Lung (tissue), 12 donors: Measurements from ENCODE around the gene ATRNL1. TPM values are rescaled to one million over a fixed set of nuclear protein-coding genes. Genes with fewer than 3 reads are reported as not detected.

Experiments used
- ATAC-seq: fragments of 200-7000 bp; cut with Tn5 transposase; one replicate; pipeline ENCODE4 v1.9.1; 2020; ENCODE audit warnings: moderate number of reproducible peaks; ENCODE audit not compliant: insufficient read depth, low FRiP score
- DNase-seq, 3 donors: peaks; one replicate each; pipeline ENCODE4 v3.0.0-alpha.2; 2013 to 2017
- H3K27ac ChIP-seq, 2 donors: one replicate each; pipeline ENCODE4 v1.5.1; 2013; ENCODE audit warnings: mild to moderate bottlenecking in 2 of 2, moderate library complexity in 2 of 2, control low read depth in 1 of 2, inconsistent platforms in 1 of 2, low read depth in 1 of 2, low read length in 1 of 2
- H3K27me3 ChIP-seq, 3 donors: one replicate each; pipeline ENCODE4 v1.5.1; 2013; ENCODE audit warnings: low read length in 2 of 3; ENCODE audit not compliant: control insufficient read depth in 3 of 3, insufficient read depth in 3 of 3
- H3K36me3 ChIP-seq, 4 donors: one replicate each; pipeline ENCODE4 v1.5.1; 2013; ENCODE audit warnings: low read length in 4 of 4, mild to moderate bottlenecking in 1 of 4, moderate library complexity in 1 of 4; ENCODE audit not compliant: control insufficient read depth in 4 of 4, insufficient read depth in 4 of 4
- H3K4me1 ChIP-seq, 5 donors: one replicate each; pipeline ENCODE4 v1.5.1; 2013; ENCODE audit warnings: low read length in 5 of 5, mild to moderate bottlenecking in 2 of 5, moderate library complexity in 1 of 5; ENCODE audit not compliant: control insufficient read depth in 5 of 5, insufficient read depth in 5 of 5
- H3K4me3 ChIP-seq: one replicate; pipeline ENCODE4 v1.5.1; 2013; ENCODE audit warnings: mild to moderate bottlenecking, control low read depth, moderate library complexity
- H3K9ac ChIP-seq, 2 donors: one replicate each; pipeline ENCODE4 v1.5.1; 2013; ENCODE audit warnings: low read length in 2 of 2, control low read depth in 1 of 2; ENCODE audit not compliant: insufficient read depth in 1 of 2
- H3K9me3 ChIP-seq, 4 donors: one replicate each; pipeline ENCODE4 v1.5.1; 2013; ENCODE audit warnings: low read length in 3 of 4, mild to moderate bottlenecking in 1 of 4, moderate library complexity in 1 of 4; ENCODE audit not compliant: control insufficient read depth in 4 of 4, insufficient read depth in 3 of 4
- WGBS, 2 donors: extraction: QIAGEN DNeasy Blood & Tissue Kit; methylation state at CpG; one replicate each; pipeline ENCODE4 v1.1.7; 2013; 5-methylcytosine and 5-hydroxymethylcytosine counted together
- polyA plus RNA-seq, 2 donors: library from polyadenylated mRNA; stranded (reverse); fragments of 200-250 nt; gene quantifications; one replicate each; pipeline ENCODE4 v1.2.1, GENCODE V29; 2013
- total RNA-seq, 2 donors: library from RNA; depleted of rRNA in 1 of 2; stranded (reverse); fragments of >200 nt in 1 of 2; gene quantifications; one replicate each; pipeline ENCODE4 v1.2.1, GENCODE V29; 2014 to 2021
- TF ChIP-seq, protein P1 (sequence below): IDR thresholded peaks from 2 replicates; pipeline ENCODE4 v1.5.1; 2012; ENCODE audit warnings: mild to moderate bottlenecking; ENCODE audit errors: control extremely low read depth, extremely low read depth
- donor health status: control.
- donor health status: control.
- donor health status: Bipolar disorder and iron deficiency.
- donor health status: healthy.
- donor health status: DM: yes; HTN: yes; CAD: no.

ATRNL1 gene
- total and polyA plus RNA-seq, 4 donors: 0.05 to 11.1 (median 0.24) TPM

DNA sequence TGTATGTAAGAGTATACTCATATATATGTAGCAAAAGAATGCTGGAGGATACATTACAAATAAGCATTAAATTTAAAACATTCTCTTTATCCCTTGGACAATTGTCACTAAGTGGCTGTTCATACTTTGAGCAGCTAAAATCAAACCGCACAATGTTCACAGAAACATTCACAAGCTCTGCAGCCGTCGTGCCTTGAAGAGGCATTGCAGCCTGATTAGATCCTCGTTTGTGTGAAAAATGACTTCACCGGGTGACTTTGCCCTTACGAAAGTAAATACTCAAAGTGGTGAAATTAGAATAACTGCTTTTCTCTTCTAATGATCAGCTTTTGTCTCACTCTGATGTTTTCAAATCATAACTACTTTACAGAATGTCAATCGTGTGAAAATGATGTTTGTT is 860.8 kb downstream of the ATRNL1 start:
- H3K4me1 ChIP-seq: no peaks in the 10 kb centered on the region
- no peaks in the 10 kb centered on the region for H3K27me3 ChIP-seq
- no peaks in the 10 kb centered on the region for H3K36me3 ChIP-seq
- peak in 2 of 3 donors; percentile 28 to 38 for DNase-seq
- H3K4me3 ChIP-seq: no peak overlapping the region
- no peak overlapping the region for H3K9ac ChIP-seq
- TF ChIP-seq, protein P1, sequence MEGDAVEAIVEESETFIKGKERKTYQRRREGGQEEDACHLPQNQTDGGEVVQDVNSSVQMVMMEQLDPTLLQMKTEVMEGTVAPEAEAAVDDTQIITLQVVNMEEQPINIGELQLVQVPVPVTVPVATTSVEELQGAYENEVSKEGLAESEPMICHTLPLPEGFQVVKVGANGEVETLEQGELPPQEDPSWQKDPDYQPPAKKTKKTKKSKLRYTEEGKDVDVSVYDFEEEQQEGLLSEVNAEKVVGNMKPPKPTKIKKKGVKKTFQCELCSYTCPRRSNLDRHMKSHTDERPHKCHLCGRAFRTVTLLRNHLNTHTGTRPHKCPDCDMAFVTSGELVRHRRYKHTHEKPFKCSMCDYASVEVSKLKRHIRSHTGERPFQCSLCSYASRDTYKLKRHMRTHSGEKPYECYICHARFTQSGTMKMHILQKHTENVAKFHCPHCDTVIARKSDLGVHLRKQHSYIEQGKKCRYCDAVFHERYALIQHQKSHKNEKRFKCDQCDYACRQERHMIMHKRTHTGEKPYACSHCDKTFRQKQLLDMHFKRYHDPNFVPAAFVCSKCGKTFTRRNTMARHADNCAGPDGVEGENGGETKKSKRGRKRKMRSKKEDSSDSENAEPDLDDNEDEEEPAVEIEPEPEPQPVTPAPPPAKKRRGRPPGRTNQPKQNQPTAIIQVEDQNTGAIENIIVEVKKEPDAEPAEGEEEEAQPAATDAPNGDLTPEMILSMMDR: no peak
- 76 to 79% methylated on average over 7 of the region's 7 CpGs for WGBS, 2 donors
- no peak for ATAC-seq
- H3K27ac ChIP-seq: no peak overlapping the region
- H3K9me3 ChIP-seq: no peaks in the 10 kb centered on the region

GRCh38 chr10:115956225-115957011 is 863.3 kb downstream of the ATRNL1 start:
- Histone ChIP-seq H3K36me3 (no peaks in the 10 kb centered on the region), H3K4me1 (no peaks in the 10 kb centered on the region), H3K9ac (no peak overlapping the region), H3K27me3 (no peaks in the 10 kb centered on the region), H3K27ac (no peak overlapping the region), H3K9me3 (no peaks in the 10 kb centered on the region), H3K4me3 (no peak overlapping the region)
- ATAC-seq (no peak), DNase-seq (no peak)
- TF ChIP-seq, protein P1: no peak
- WGBS, 2 donors: 92 to 95% methylated on average over 5 of the region's 5 CpGs

- TF ChIP-seq, protein P1: no peak
- no peak overlapping the region for H3K27ac ChIP-seq
- no peaks in the 10 kb centered on the region for H3K36me3 ChIP-seq
- ATAC-seq: no peak
- H3K4me1 ChIP-seq: no peaks in the 10 kb centered on the region
- peaks cover 0 to 1% (median 0%) of the 10 kb centered on the region in 4 donors for H3K9me3 ChIP-seq
- H3K4me3 ChIP-seq: no peak overlapping the region
- no peak overlapping the region for H3K9ac ChIP-seq
- WGBS, 2 donors: 85 to 93% methylated on average over 2 of the region's 2 CpGs
- DNase-seq: no peak
- H3K27me3 ChIP-seq: no peaks in the 10 kb centered on the region
Measured at GRCh38 chr10:115957012-115957399, 863.8 kb downstream of the ATRNL1 start.
